ENCODE results near the gene SLC14A1.

SLC14A1 gene

DNA sequence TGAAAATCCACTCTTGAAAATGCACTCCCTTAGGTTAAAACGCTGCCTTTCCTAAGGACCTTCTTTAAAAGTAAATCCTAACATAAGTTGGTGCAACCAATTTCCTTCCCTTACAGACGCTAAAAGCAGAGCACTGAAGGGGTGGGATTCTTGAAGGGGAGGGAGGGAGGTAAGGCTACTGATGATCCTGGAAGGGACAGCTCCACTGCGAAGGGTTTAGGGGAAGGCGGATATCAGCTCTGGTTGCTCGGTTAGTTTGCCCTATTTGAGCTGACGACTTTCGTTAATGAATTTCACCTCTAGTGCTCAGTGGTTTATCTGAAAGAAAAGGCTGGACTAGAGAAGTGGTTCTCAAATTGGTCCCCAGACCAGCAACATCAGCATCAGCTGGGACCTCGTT, 51.8 kb downstream of the SLC14A1 start:
- no peaks in the 10 kb centered on the region for H3K9me3 Mint-ChIP-seq
- H3K27me3 Mint-ChIP-seq, result no peaks in the 10 kb centered on the region
- no peak for DNase-seq
- peaks cover 30 to 43% of the 10 kb centered on the region in 2 donors for H3K4me1 Mint-ChIP-seq (ENCODE audit: low read depth in 2 of 2)
- peaks cover 3% of the 10 kb centered on the region for H3K36me3 Mint-ChIP-seq (ENCODE audit: insufficient read depth)
- peak overlapping the region; percentile 41 to 59 for H3K4me3 Mint-ChIP-seq
- no peak overlapping the region for H3K27ac Mint-ChIP-seq
- ATAC-seq (replicated peaks), result no peak

DNA sequence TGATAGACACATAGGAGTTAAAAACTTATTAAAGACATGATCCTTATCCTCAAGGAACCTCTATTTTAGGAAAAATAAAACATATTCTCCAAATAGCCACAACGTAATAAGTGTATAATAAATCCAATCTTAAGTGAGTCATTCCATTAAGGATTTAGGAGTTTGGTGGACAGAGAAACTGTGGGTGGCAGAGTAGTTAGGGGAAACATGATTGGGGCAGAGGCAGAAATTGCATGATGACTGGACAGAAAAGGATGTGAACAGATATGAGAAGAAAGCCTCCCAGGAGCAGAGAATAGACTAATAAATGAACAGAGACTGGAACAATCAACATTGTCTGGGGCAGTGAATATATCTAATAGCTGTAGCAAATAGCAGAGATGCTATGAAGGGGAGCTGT, 53.4 kb downstream of the SLC14A1 start:
- Mint-ChIP-seq H3K4me1 (ENCODE audit: low read depth in 2 of 2) (peaks cover 18 to 30% of the 10 kb centered on the region in 2 donors), H3K27ac (no peak overlapping the region), H3K27me3 (peaks cover 0 to 9% of the 10 kb centered on the region in 2 donors), H3K36me3 (ENCODE audit: insufficient read depth) (peaks cover 3% of the 10 kb centered on the region), H3K4me3 (no peak overlapping the region), H3K9me3 (no peaks in the 10 kb centered on the region)
- ATAC-seq (replicated peaks), result no peak
- DNase-seq, result no peak

DNA sequence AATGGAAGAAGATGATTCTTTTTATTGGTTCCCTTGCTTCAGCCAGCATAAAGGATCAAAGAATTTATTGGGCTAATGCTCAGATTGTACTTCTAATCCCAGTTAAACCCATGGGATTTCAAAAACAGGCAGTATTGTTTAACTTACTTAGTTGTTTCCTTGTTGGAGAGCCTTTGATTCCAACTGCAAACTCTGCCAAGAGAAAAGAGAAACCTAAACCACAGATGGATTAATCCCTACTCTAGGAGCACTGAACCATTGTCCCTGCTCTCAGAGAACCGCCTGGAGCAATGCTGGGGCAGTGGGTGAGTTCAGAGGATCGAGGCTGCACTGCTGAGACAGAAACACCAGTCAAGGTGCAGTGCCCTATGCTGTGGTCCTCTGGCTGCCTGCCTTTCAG, 56.6 kb downstream of the SLC14A1 start:
- peaks cover 0 to 12% of the 10 kb centered on the region in 2 donors for H3K4me1 Mint-ChIP-seq (ENCODE audit: low read depth in 2 of 2)
- peaks cover 0 to 20% of the 10 kb centered on the region in 2 donors for H3K27me3 Mint-ChIP-seq
- ATAC-seq (replicated peaks) (no peak), DNase-seq (no peak)
- H3K36me3 Mint-ChIP-seq (ENCODE audit: insufficient read depth), result no peaks in the 10 kb centered on the region
- H3K27ac Mint-ChIP-seq, result no peak overlapping the region
- H3K4me3 Mint-ChIP-seq, result no peak overlapping the region
- no peaks in the 10 kb centered on the region for H3K9me3 Mint-ChIP-seq

DNA sequence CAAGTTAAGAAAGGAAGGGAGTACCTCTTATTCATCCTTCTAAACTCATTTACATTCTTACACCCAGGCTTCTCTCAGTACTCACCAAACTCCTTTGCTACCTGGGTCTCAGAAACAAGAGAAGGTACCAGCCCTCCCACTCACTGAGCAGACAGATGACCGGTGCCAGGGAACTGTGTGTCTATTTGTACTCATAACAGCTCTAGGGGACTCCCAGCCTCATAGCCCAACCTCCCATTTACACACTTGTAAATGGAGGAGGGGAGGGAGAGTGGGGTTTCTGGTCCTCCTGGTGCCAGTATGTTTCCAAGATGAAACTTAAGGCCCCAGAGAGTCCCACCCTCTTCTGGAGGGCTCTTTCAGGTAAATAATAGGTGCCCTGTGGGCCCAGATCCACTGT, 58.7 kb downstream of the SLC14A1 start:
- H3K4me3 Mint-ChIP-seq, result no peak overlapping the region

DNA sequence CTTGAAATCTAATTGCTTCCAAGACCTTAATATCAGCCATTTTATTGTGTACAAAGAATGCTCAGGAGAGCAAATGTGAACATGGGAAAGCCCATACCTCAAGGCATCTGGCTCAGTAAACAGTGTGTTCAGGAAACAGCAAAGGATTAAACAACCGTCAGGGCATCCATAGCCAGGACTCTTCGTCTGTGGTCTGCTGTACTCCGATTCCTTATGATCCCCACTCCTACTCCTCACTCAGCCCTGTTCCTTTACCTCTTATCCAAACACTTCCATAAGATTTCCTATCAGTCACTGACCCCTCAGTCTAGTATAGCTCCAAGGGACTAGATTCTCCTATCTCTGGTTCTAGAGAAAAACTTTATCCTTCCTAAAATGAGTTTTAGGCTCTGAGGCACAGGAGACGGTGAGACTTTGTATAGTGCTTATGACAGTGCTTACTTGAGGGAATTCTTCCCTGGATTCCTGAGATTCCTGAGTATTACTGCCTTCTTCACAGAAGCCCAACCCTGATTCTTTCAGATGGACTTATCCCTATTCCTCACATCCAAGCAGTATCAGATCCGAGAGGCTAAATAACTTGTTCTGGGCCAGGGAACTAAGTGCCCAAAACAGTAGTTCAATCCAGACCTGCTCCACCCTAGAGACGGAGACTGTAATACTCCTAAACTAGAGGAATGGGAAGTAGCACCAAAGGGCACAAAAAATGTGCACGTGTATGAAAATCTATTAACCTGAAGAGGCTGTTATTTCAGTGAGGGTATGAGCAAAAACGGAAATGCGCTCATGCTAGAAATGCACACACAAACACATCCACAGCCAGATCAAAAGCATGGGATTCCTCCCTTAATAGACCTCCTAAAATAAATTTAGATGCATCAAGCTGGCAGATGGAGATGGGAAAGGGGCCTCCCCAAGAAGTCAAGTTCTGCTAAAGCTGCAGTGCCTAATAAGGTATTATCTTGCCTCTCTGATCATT, 59.4 kb downstream of the SLC14A1 start:
- peaks cover 0 to 11% of the 10 kb centered on the region in 2 donors for H3K4me1 Mint-ChIP-seq (ENCODE audit: low read depth in 2 of 2)

More for the DNA sequence above, 58.7 kb downstream of the SLC14A1 start:
- Mint-ChIP-seq H3K4me1 (ENCODE audit: low read depth in 2 of 2) (peaks cover 0 to 11% of the 10 kb centered on the region in 2 donors), H3K9me3 (no peaks in the 10 kb centered on the region), H3K27me3 (peaks cover 0 to 20% of the 10 kb centered on the region in 2 donors), H3K27ac (no peak overlapping the region), H3K36me3 (ENCODE audit: insufficient read depth) (no peaks in the 10 kb centered on the region)
- ATAC-seq (replicated peaks), result no peak
- no peak for DNase-seq

DNA sequence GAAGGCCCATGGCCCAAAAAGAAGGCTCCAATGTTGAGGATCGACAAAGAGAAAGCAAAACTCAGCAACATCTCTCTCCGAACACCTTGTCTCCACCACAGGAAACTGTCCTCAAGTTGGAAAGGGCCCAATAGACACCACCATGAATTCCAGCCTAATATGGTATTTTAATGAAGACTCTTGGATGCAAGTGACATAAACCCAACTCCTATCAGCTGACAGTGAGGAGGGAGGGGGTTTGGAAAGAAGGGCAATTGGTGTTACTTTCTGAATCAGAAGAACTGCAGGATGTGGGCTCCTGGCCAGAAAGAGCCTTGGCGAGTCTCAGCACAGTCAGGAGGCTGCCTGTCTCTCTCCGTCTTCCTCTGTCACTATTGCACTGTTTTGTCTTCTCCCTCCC, 61.2 kb downstream of the SLC14A1 start:
- Mint-ChIP-seq H3K4me3 (peak overlapping the region in 1 of 2 donors; percentile 32), H3K27ac (peak overlapping the region in 1 of 2 donors; percentile 86), H3K9me3 (no peaks in the 10 kb centered on the region), H3K27me3 (peaks cover 0 to 20% of the 10 kb centered on the region in 2 donors), H3K4me1 (ENCODE audit: low read depth in 2 of 2) (peaks cover 0 to 11% of the 10 kb centered on the region in 2 donors), H3K36me3 (ENCODE audit: insufficient read depth) (no peaks in the 10 kb centered on the region)
- DNase-seq, result peak in 1 of 3 experiments; percentile 22
- ATAC-seq (replicated peaks), result peak; percentile 73

More for the DNA sequence above, 59.4 kb downstream of the SLC14A1 start:
- no peak for ATAC-seq (replicated peaks)
- no peak overlapping the region for H3K4me3 Mint-ChIP-seq
- no peaks in the 10 kb centered on the region for H3K9me3 Mint-ChIP-seq
- no peaks in the 10 kb centered on the region for H3K36me3 Mint-ChIP-seq (ENCODE audit: insufficient read depth)
- no peak for DNase-seq
- peaks cover 0 to 20% of the 10 kb centered on the region in 2 donors for H3K27me3 Mint-ChIP-seq
- H3K27ac Mint-ChIP-seq, result no peak overlapping the region

DNA sequence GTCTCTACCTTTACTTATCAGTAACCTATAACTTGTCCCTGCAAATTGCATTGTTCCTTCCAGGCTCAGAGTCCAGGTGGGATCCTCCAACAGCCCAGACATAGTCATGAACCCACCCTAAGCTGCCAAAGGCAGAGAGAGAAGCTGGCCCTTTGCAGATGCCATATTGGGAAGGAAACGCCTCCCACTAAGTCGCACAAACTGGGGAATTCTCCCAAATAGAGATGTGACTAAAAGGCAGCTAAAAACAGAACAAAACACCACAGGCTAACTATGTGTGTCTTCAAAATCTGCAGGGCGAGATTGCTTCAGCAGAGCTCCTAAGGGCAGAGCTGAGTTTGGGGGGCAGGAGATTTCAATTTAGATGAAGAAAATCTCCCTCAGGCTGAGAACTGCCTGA, 63.0 kb downstream of the SLC14A1 start:
- ATAC-seq (replicated peaks), result no peak
- H3K36me3 Mint-ChIP-seq (ENCODE audit: insufficient read depth), result no peaks in the 10 kb centered on the region
- DNase-seq, result no peak
- H3K9me3 Mint-ChIP-seq, result no peaks in the 10 kb centered on the region
- H3K27ac Mint-ChIP-seq, result no peak overlapping the region
- H3K4me1 Mint-ChIP-seq (ENCODE audit: low read depth in 2 of 2), result peaks cover 0 to 11% of the 10 kb centered on the region in 2 donors
- no peak overlapping the region for H3K4me3 Mint-ChIP-seq
- peaks cover 0 to 14% of the 10 kb centered on the region in 2 donors for H3K27me3 Mint-ChIP-seq

DNA sequence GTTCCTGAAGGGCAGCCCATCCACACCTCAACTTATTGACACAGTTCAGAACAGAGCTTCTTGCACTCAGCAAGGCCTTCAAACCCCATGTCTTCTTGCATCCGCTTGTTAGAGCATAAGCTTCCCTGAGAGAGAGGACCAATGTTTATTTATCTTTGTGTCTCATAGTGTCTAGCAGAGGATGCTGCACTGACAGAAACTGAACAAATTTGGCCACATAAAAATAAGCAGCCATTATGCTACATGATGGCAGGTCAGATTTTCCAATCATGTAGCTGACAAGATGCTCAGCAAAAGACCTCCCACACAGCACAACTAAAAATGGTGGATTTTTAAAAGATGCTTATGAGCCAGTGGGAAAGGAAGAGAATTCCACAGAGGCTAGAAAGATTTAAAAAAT, 63.4 kb downstream of the SLC14A1 start:
- no peaks in the 10 kb centered on the region for H3K9me3 Mint-ChIP-seq
- H3K27ac Mint-ChIP-seq, result no peak overlapping the region
- no peak for ATAC-seq (replicated peaks)
- peaks cover 0 to 11% of the 10 kb centered on the region in 2 donors for H3K27me3 Mint-ChIP-seq
- no peak overlapping the region for H3K4me3 Mint-ChIP-seq
- peaks cover 0 to 11% of the 10 kb centered on the region in 2 donors for H3K4me1 Mint-ChIP-seq (ENCODE audit: low read depth in 2 of 2)
- DNase-seq, result no peak
- H3K36me3 Mint-ChIP-seq (ENCODE audit: insufficient read depth), result no peaks in the 10 kb centered on the region

DNA sequence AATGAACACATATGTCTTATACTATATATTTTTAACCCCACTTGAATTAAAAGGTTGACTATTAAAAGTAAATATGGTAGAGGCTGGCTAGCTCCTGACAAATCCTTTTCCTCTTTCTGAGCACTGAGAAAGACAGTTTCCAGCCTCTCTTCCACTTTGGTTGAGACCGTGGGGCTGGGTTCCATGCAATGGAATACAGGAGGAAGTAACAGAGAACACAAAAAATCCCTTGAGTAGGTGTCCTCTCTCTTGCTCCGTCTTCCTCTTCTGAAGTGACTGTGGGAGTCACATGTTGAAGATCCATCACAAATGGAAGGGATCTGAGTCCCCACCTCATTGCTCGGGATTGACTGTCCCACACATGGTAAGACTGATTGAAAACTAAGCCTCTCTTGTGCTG, 64.9 kb downstream of the SLC14A1 start:
- no peak for DNase-seq
- Mint-ChIP-seq H3K27ac (no peak overlapping the region), H3K36me3 (ENCODE audit: insufficient read depth) (no peaks in the 10 kb centered on the region), H3K4me3 (no peak overlapping the region), H3K4me1 (ENCODE audit: low read depth in 2 of 2) (peaks cover 0 to 11% of the 10 kb centered on the region in 2 donors), H3K9me3 (no peaks in the 10 kb centered on the region), H3K27me3 (no peaks in the 10 kb centered on the region)
- no peak for ATAC-seq (replicated peaks)

DNA sequence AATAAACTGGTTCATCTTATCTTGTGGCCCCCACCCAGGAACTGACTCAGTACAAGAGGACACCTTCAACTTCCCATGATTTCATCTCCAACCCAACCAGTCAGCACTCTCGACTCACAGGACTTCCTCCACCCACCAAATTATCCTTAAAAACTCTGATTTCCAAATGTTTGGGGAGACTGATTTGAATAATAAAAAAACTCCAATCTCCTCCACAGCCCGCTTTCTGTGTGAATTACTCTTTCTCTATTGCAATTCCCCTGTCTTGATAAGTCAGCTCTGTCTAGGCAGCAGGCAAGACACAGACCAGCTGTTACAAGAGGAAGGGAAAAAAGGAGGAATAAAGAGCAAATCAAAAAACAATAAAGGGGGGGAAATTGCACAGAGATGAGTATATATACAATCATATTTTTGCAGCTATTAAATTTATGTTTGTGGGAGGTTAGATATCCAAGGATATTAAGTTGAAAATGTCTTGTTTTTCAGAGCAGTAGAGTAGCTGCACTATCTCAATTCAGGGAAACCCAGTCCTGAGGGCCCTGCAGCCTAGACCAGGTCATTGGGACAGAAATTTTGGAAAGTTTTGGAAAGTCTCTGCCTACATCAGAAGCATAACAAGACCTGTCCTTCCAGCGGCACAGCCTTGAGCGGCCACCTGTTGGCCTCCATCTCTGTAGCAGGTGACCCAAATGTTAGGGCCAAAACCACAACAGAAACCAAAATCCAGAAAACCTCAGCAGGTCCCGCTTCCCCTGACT, 68.7 kb downstream of the SLC14A1 start:
- Mint-ChIP-seq H3K27me3 (no peaks in the 10 kb centered on the region), H3K4me3 (no peak overlapping the region), H3K4me1 (ENCODE audit: low read depth in 2 of 2) (no peaks in the 10 kb centered on the region), H3K9me3 (no peaks in the 10 kb centered on the region), H3K36me3 (ENCODE audit: insufficient read depth) (no peaks in the 10 kb centered on the region), H3K27ac (no peak overlapping the region)
- ATAC-seq (replicated peaks) (no peak), DNase-seq (no peak)

DNA sequence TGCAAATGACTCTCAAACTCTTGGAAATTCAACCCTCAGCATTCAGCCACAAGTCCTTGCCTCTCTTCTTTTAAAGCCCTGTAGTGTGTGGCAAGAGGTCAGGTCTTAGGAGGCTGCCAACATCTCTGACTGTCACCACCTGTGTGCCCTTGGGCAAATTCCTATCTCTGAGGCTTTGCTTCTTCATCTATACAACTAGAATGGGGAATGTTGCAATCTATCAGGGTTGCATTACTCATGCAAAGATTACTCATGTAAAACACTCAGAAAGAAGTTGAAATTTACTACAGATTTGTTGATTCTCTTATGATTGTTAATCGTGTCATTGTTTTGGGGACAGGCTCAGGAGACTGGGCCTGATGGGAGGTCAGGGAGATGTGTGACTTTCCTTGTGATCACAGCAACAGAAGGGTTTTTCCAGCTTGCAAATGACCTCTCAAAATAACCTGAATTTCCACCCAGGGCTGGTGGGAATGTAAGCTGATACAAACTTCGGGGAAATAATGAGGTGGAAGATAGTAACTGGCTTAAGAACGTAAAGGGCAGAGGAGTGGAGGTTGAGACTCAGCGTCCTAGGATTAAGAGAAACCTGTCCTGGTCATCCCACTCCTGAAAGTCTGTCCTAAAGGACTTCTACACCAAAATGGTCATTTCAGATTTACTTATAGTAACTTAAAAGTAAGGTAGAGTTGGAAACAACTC, 69.4 kb downstream of the SLC14A1 start:
- Mint-ChIP-seq H3K4me3 (no peak overlapping the region), H3K27ac (no peak overlapping the region), H3K4me1 (ENCODE audit: low read depth in 2 of 2) (no peaks in the 10 kb centered on the region), H3K36me3 (ENCODE audit: insufficient read depth) (no peaks in the 10 kb centered on the region), H3K27me3 (peaks cover 0 to 2% of the 10 kb centered on the region in 2 donors), H3K9me3 (peaks cover 0 to under 1% of the 10 kb centered on the region in 2 donors)
- no peak for DNase-seq
- ATAC-seq (replicated peaks), result no peak

DNA sequence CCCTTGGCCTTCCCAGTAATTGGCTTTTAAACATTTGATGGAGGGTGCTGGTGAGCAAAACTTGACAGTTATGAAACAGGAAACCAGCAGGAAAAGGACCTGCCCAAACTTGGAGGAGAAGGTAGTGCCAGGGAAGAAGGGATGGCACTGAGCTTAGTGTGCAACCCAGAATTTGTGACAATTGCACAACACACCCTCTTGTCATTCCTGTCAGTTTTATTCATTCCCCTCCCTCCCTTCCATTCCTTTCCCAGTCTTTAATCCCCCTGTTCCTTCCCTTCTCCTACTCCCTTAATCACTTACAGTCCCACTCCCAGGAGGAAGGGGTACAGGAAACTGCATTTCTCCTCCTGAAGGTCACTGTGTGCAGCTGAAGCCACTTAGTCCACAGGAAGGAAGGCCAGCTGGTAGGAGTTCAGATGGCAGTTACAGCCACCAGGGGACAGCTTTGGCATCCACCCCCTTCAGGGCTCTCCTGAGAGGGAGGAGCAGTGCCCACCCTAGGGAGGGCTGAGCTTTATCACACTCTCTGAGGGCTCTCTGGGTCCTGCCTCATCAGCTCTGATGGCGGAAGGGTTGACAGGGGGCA, 77.5 kb downstream of the SLC14A1 start:
- H3K4me3 Mint-ChIP-seq, result no peak overlapping the region
- H3K4me1 Mint-ChIP-seq (ENCODE audit: low read depth in 2 of 2), result no peaks in the 10 kb centered on the region
- DNase-seq, result no peak
- peaks cover 11 to 29% of the 10 kb centered on the region in 2 donors for H3K27me3 Mint-ChIP-seq
- H3K27ac Mint-ChIP-seq, result no peak overlapping the region
- peaks cover 0 to 6% of the 10 kb centered on the region in 2 donors for H3K9me3 Mint-ChIP-seq
- no peaks in the 10 kb centered on the region for H3K36me3 Mint-ChIP-seq (ENCODE audit: insufficient read depth)
- ATAC-seq (replicated peaks), result no peak
